VCaP (cell line): ENCODE results near the gene GREB1.
A peak's percentile ranks its signal among the peaks of the same experiment; 100 is the strongest.

ENCODE experiments used
- H3K27ac ChIP-seq: fragments of 450-650 bp; 2 replicates; pipeline ENCODE4 v1.5.1; 2017
- CTCF ChIP-seq: fragments of 450-650 bp; conservative IDR thresholded peaks from 2 replicates; pipeline ENCODE4 v1.5.1; 2017; ENCODE audit warnings: mild to moderate bottlenecking, moderate library complexity

Gene GREB1

GRCh38 chr2:11617984-11618707 is 84.3 kb downstream of the GREB1 start:
- TF ChIP-seq CTCF: no peak
- no peak overlapping the region for H3K27ac ChIP-seq

GRCh38 chr2:11618708-11619062 is 84.8 kb downstream of the GREB1 start:
- peak overlapping the region; percentile 70 for H3K27ac ChIP-seq
- no peak for TF ChIP-seq CTCF

- peak overlapping the region; percentile 70 for H3K27ac ChIP-seq
- TF ChIP-seq CTCF: no peak
Observed at GRCh38 chr2:11621410-11621809, 87.6 kb downstream of the GREB1 start.

- H3K27ac ChIP-seq: peak overlapping the region; percentile 70; the same call in 1 of the 2 replicates
- TF ChIP-seq CTCF: no peak
Observed at GRCh38 chr2:11622611-11623010, 88.8 kb downstream of the GREB1 start.

GRCh38 chr2:11624893-11625292 is 91.0 kb downstream of the GREB1 start:
- no peak overlapping the region for H3K27ac ChIP-seq
- no peak for TF ChIP-seq CTCF

- no peak overlapping the region for H3K27ac ChIP-seq
- no peak for TF ChIP-seq CTCF
Observed at GRCh38 chr2:11625671-11626070, 91.8 kb downstream of the GREB1 start.

- no peak for TF ChIP-seq CTCF
- no peak overlapping the region for H3K27ac ChIP-seq
Observed at GRCh38 chr2:11628675-11629074, 94.8 kb downstream of the GREB1 start.
